ENCODE measurements around the gene PACS1.

DNA sequence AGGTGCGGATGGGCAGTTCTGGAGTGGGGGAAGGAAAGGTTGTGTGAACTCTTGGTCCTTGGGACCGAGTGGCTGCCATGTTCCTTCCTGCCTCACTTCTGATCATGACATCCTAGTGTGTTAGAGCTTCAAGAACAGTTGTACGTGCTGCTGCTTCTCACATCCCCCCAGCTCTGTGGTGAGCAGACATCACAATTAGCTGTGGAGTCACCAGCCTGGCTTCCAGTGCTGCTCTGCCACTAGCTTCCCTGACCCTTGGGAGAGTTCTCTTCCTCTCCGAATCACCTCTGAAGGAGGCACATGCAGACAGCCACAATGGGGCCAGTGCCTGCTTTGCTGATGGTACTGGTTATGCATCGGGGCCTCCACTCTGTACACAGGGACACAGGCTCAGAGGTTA, 192.1 kb downstream of the PACS1 start:
- TF ChIP-seq, protein P1, sequence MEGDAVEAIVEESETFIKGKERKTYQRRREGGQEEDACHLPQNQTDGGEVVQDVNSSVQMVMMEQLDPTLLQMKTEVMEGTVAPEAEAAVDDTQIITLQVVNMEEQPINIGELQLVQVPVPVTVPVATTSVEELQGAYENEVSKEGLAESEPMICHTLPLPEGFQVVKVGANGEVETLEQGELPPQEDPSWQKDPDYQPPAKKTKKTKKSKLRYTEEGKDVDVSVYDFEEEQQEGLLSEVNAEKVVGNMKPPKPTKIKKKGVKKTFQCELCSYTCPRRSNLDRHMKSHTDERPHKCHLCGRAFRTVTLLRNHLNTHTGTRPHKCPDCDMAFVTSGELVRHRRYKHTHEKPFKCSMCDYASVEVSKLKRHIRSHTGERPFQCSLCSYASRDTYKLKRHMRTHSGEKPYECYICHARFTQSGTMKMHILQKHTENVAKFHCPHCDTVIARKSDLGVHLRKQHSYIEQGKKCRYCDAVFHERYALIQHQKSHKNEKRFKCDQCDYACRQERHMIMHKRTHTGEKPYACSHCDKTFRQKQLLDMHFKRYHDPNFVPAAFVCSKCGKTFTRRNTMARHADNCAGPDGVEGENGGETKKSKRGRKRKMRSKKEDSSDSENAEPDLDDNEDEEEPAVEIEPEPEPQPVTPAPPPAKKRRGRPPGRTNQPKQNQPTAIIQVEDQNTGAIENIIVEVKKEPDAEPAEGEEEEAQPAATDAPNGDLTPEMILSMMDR (IDR thresholded peaks at IDR 0.05; ENCODE audit: low read length) = no peak
- TF ChIP-seq EZH2 (IDR thresholded peaks at IDR 0.05; ENCODE audit: borderline replicate concordance, low read length) = no peak

Measured in OCI-LY1 (cell line).